Neural cell (in vitro differentiated cells): Measurements from ENCODE around the gene MACC1. TPM values are rescaled to one million over a fixed set of nuclear protein-coding genes. Genes with fewer than 3 reads are reported as not detected.

ENCODE experiments used
- H2AFZ ChIP-seq: fragments of 200-600, 300-800 bp; sonication (generic), shearing (Covaris generic); 2 replicates; pipeline ENCODE4 v1.6.0; 2014; ENCODE audit warnings: low read depth, mild to moderate bottlenecking, antibody characterized with exemption, low read length, moderate library complexity
- H3F3A ChIP-seq: fragments of 200-600 bp; shearing (Covaris generic); 2 replicates; pipeline ENCODE4 v1.6.1; 2016; ENCODE audit warnings: mild to moderate bottlenecking, moderate library complexity, mixed read lengths, antibody characterized with exemption, low read length; ENCODE audit not compliant: insufficient read depth, poor library complexity, severe bottlenecking
- H3K27ac ChIP-seq: fragments of 200-600, 300-800 bp; sonication (generic), shearing (Covaris generic); 2 replicates; pipeline ENCODE4 v1.5.1; 2014; ENCODE audit warnings: mild to moderate bottlenecking, low read length, moderate library complexity
- H3K27me3 ChIP-seq: fragments of 300-800, 200-600 bp; sonication (generic), shearing (Covaris generic); 2 replicates; pipeline ENCODE4 v1.6.0; 2014; ENCODE audit warnings: mild to moderate bottlenecking, low read depth, low read length, moderate library complexity; ENCODE audit not compliant: insufficient read depth
- H3K36me3 ChIP-seq: fragments of 300-800, 200-600 bp; sonication (generic), shearing (Covaris generic); 2 replicates; pipeline ENCODE4 v1.5.1; 2014; ENCODE audit warnings: mild to moderate bottlenecking, antibody characterized with exemption, low read length, moderate library complexity; ENCODE audit not compliant: insufficient read depth
- H3K4me2 ChIP-seq: fragments of 300-800, 200-600 bp; sonication (generic), shearing (Covaris generic); 2 replicates; pipeline ENCODE4 v1.6.0; 2014; ENCODE audit warnings: mild to moderate bottlenecking, low read length
- H3K4me3 ChIP-seq: fragments of 300-800, 200-600 bp; sonication (generic), shearing (Covaris generic); 2 replicates; pipeline ENCODE4 v1.5.1; 2014; ENCODE audit warnings: mild to moderate bottlenecking, low read length, moderate library complexity
- H3K79me2 ChIP-seq: fragments of 200-600 bp; shearing (Covaris generic); replicated peaks from 2 replicates; pipeline ENCODE4 v1.6.0; 2014; ENCODE audit warnings: mild to moderate bottlenecking, low read length, moderate library complexity; ENCODE audit not compliant: insufficient read depth
- H3K9ac ChIP-seq: fragments of 300-800, 200-600 bp; sonication (generic), shearing (Covaris generic); 2 replicates; pipeline ENCODE4 v1.6.1; 2016; ENCODE audit warnings: mild to moderate bottlenecking, low read length, mixed read lengths
- H3K9me2 ChIP-seq: fragments of 200-600 bp; shearing (Covaris generic); 2 replicates; pipeline ENCODE4 v1.6.1; 2016; ENCODE audit warnings: mild to moderate bottlenecking, low read length, mixed read lengths; ENCODE audit not compliant: insufficient read depth
- H3K9me3 ChIP-seq: fragments of 200-600, 300-800 bp; sonication (generic), shearing (Covaris generic); 2 replicates; pipeline ENCODE4 v1.6.1; 2016; ENCODE audit warnings: mild to moderate bottlenecking, mixed run types, low read length, moderate library complexity, mixed read lengths
- H4K20me1 ChIP-seq: fragments of 200-600 bp; shearing (Covaris generic); 2 replicates; pipeline ENCODE4 v1.6.1; 2016; ENCODE audit warnings: mild to moderate bottlenecking, mixed run types; ENCODE audit not compliant: insufficient read depth
- CTCF ChIP-seq: fragments of 450-650 bp; IDR thresholded peaks from 2 replicates; pipeline ENCODE4 v1.5.1; 2014; ENCODE audit warnings: antibody characterized with exemption, mild to moderate bottlenecking, moderate library complexity; ENCODE audit not compliant: poor library complexity, severe bottlenecking
- EP300 ChIP-seq: fragments of 450-650 bp; conservative IDR thresholded peaks from 2 replicates; pipeline ENCODE4 v1.6.1; 2014; ENCODE audit warnings: antibody characterized with exemption, mild to moderate bottlenecking, moderate library complexity; ENCODE audit not compliant: poor library complexity, severe bottlenecking
- EZH2 ChIP-seq: fragments of 200-600, 300-800 bp; shearing (Covaris generic), sonication (generic); IDR thresholded peaks from 2 replicates; pipeline ENCODE4 v1.6.1; 2014; ENCODE audit warnings: antibody characterized with exemption, low read length, borderline replicate concordance, mild to moderate bottlenecking; ENCODE audit not compliant: insufficient read depth, poor library complexity, severe bottlenecking
- MXI1 ChIP-seq: fragments of 450-650 bp; conservative IDR thresholded peaks from 2 replicates; pipeline ENCODE4 v1.6.1; 2014; ENCODE audit warnings: antibody characterized with exemption, mild to moderate bottlenecking; ENCODE audit not compliant: poor library complexity, severe bottlenecking
- POLR2AphosphoS5 ChIP-seq: IDR thresholded peaks from 2 replicates; pipeline ENCODE4 v1.6.1; 2012
- RAD21 ChIP-seq: fragments of 450-650 bp; conservative IDR thresholded peaks from 2 replicates; pipeline ENCODE4 v1.6.1; 2014; ENCODE audit warnings: antibody characterized with exemption, mild to moderate bottlenecking, moderate library complexity
- REST ChIP-seq: IDR thresholded peaks from 2 replicates; pipeline ENCODE4 v1.6.1; 2012; ENCODE audit warnings: borderline replicate concordance
- SMC3 ChIP-seq: fragments of 450-650 bp; conservative IDR thresholded peaks from 2 replicates; pipeline ENCODE4 v1.6.1; 2014; ENCODE audit warnings: antibody characterized with exemption, mild to moderate bottlenecking, moderate library complexity; ENCODE audit not compliant: poor library complexity
- TAF1 ChIP-seq: IDR thresholded peaks from 2 replicates; pipeline ENCODE4 v1.6.1; 2012; ENCODE audit warnings: low read depth
- polyA plus RNA-seq: library from polyadenylated mRNA; depleted of rRNA; stranded (reverse); fragments of >200 nt; gene quantifications from 2 replicates; pipeline ENCODE4 v1.2.3, GENCODE V29; 2014

MACC1 gene
- polyA plus RNA-seq, 1 donor from 2014 or later, result 0.20 TPM

GRCh38 chr7:20095862-20096261 lies 121.3 kb downstream of the MACC1 start:
- Histone ChIP-seq H3K4me3 (no peak overlapping the region), H3K36me3 (no peaks in the 10 kb centered on the region), H3K4me2 (no peak overlapping the region), H3K27ac (no peak overlapping the region), H3K9ac (no peak overlapping the region), H3F3A (no peaks in the 10 kb centered on the region), H3K79me2 (no peaks in the 10 kb centered on the region), H2AFZ (no peak overlapping the region), H3K9me2 (no peaks in the 10 kb centered on the region), H3K27me3 (no peaks in the 10 kb centered on the region), H3K9me3 (no peaks in the 10 kb centered on the region), H4K20me1 (no peaks in the 10 kb centered on the region)
- no peak for TF ChIP-seq REST
- no peak for TF ChIP-seq MXI1
- TF ChIP-seq RAD21, result no peak
- TF ChIP-seq POLR2AphosphoS5, result no peak
- TF ChIP-seq EP300, result no peak
- TF ChIP-seq SMC3, result no peak

GRCh38 chr7:20095436-20095835 lies 121.7 kb downstream of the MACC1 start:
- no peaks in the 10 kb centered on the region for H3K9me2 ChIP-seq
- H3K4me3 ChIP-seq, result no peak overlapping the region
- no peak for TF ChIP-seq REST
- no peak for TF ChIP-seq EZH2
- TF ChIP-seq CTCF, result no peak
- TF ChIP-seq EP300, result no peak
- TF ChIP-seq TAF1, result no peak
- TF ChIP-seq SMC3, result no peak
- TF ChIP-seq MXI1, result no peak
- no peak overlapping the region for H3K9ac ChIP-seq
- H3K9me3 ChIP-seq, result no peaks in the 10 kb centered on the region
- H3K27me3 ChIP-seq, result no peaks in the 10 kb centered on the region
- no peaks in the 10 kb centered on the region for H3K79me2 ChIP-seq
- H3K4me2 ChIP-seq, result no peak overlapping the region
- H2AFZ ChIP-seq, result no peak overlapping the region
- H4K20me1 ChIP-seq, result no peaks in the 10 kb centered on the region
- no peaks in the 10 kb centered on the region for H3K36me3 ChIP-seq
- H3K27ac ChIP-seq, result no peak overlapping the region
- H3F3A ChIP-seq, result no peaks in the 10 kb centered on the region
